Measurements from ENCODE around the gene RSRC2.

Gene RSRC2

DNA sequence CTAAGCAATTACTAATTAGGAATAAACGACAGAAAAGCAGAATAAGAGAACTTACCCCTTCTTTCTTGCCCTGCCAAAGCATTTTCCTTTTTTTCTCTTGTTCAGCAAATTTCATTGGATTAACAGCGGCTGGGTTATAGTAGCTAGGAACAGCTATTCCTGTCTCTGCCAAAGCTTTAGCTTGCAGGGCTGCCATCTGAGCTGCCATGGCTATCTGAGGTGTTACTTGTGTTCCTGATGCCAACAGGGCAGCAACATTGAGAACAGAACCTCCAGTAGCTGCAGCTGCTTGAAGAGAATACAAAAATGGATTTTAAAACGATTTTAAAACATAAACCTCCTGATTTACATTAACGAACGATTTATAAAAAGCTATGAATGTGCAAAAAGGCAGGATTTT is 18.6 kb downstream of the RSRC2 start:
- DNase-seq (no peak), ATAC-seq (ENCODE audit: insufficient read depth, low read depth) (no peak)
- H2AFZ ChIP-seq (ENCODE audit: low read depth, low read length) = no peak overlapping the region
- H3K9ac ChIP-seq (ENCODE audit: low read depth, low read length) = no peak overlapping the region
- peaks cover 53% of the 10 kb centered on the region for H3K79me2 ChIP-seq (ENCODE audit: insufficient read depth, low read length)
- peaks cover 33% of the 10 kb centered on the region for H4K20me1 ChIP-seq (ENCODE audit: insufficient read depth, low read length)
- H3K4me1 ChIP-seq (ENCODE audit: insufficient read depth, low read length) = no peaks in the 10 kb centered on the region
- H3K4me3 ChIP-seq (ENCODE audit: low read depth in 1 of 2, low read length in 2 of 2) = no peak overlapping the region
- no peak overlapping the region for H3K27ac ChIP-seq (ENCODE audit: low read length)
- H3K27me3 ChIP-seq (ENCODE audit: insufficient read depth, low read length, poor library complexity) = no peaks in the 10 kb centered on the region
- H3K9me3 ChIP-seq (ENCODE audit: insufficient read depth, low read length, severe bottlenecking) = no peaks in the 10 kb centered on the region
- H3K36me3 ChIP-seq (ENCODE audit: insufficient read depth, low read length) = peaks cover 99% of the 10 kb centered on the region
- no peak overlapping the region for H3K4me2 ChIP-seq (ENCODE audit: insufficient read depth, low read length)
- TF ChIP-seq EZH2 (IDR thresholded peaks at IDR 0.05; ENCODE audit: borderline replicate concordance, low read depth, low read length, severe bottlenecking) = no peak
- TF ChIP-seq, protein P1, sequence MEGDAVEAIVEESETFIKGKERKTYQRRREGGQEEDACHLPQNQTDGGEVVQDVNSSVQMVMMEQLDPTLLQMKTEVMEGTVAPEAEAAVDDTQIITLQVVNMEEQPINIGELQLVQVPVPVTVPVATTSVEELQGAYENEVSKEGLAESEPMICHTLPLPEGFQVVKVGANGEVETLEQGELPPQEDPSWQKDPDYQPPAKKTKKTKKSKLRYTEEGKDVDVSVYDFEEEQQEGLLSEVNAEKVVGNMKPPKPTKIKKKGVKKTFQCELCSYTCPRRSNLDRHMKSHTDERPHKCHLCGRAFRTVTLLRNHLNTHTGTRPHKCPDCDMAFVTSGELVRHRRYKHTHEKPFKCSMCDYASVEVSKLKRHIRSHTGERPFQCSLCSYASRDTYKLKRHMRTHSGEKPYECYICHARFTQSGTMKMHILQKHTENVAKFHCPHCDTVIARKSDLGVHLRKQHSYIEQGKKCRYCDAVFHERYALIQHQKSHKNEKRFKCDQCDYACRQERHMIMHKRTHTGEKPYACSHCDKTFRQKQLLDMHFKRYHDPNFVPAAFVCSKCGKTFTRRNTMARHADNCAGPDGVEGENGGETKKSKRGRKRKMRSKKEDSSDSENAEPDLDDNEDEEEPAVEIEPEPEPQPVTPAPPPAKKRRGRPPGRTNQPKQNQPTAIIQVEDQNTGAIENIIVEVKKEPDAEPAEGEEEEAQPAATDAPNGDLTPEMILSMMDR (IDR thresholded peaks at IDR 0.05; ENCODE audit: borderline replicate concordance, extremely low read depth, low read length, poor library complexity, severe bottlenecking) = no peak

DNA sequence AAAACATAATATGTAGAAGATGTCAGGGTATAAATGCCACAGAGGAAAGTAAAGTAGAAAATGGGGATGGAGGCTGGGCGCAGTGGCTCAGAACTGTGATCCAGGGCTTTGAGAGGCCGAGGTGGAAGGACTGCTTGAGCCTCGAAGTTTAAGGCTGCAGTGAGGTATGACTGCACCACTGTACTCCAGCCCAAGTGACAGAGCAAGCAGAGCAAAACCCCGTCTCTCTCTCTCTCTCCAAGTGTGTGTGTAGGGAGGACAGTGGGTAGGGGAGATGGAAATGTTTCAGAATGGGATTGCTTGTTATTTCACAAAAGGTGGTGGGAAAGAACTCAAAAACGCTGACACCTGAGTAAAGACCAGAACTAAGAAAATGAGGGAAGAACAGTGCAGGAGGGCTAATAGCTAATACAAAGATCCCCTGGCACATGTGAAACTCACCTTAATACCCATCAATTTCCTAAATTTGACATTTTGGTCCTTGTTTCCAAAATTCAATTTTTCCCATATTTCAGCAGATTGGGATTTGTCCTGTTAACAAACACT is 20.3 kb downstream of the RSRC2 start:
- peaks cover 22% of the 10 kb centered on the region; the same call in 1 of the 2 replicates for H4K20me1 ChIP-seq (ENCODE audit: insufficient read depth, low read length)
- H3K4me1 ChIP-seq (ENCODE audit: insufficient read depth, low read length) = peaks cover 7% of the 10 kb centered on the region
- H2AFZ ChIP-seq (ENCODE audit: low read depth, low read length) = no peak overlapping the region
- H3K4me3 ChIP-seq (ENCODE audit: low read depth in 1 of 2, low read length in 2 of 2) = no peak overlapping the region
- no peak for ATAC-seq (ENCODE audit: insufficient read depth, low read depth)
- TF ChIP-seq, protein P1 (IDR thresholded peaks at IDR 0.05; ENCODE audit: borderline replicate concordance, extremely low read depth, low read length, poor library complexity, severe bottlenecking) = no peak
- TF ChIP-seq EZH2 (IDR thresholded peaks at IDR 0.05; ENCODE audit: borderline replicate concordance, low read depth, low read length, severe bottlenecking) = no peak
- no peak overlapping the region for H3K27ac ChIP-seq (ENCODE audit: low read length)
- H3K9me3 ChIP-seq (ENCODE audit: insufficient read depth, low read length, severe bottlenecking) = no peaks in the 10 kb centered on the region
- H3K9ac ChIP-seq (ENCODE audit: low read depth, low read length) = no peak overlapping the region
- H3K4me2 ChIP-seq (ENCODE audit: insufficient read depth, low read length) = no peak overlapping the region
- no peaks in the 10 kb centered on the region for H3K27me3 ChIP-seq (ENCODE audit: insufficient read depth, low read length, poor library complexity)
- no peak for DNase-seq
- peaks cover 85% of the 10 kb centered on the region for H3K36me3 ChIP-seq (ENCODE audit: insufficient read depth, low read length)
- peaks cover 38% of the 10 kb centered on the region for H3K79me2 ChIP-seq (ENCODE audit: insufficient read depth, low read length)

DNA sequence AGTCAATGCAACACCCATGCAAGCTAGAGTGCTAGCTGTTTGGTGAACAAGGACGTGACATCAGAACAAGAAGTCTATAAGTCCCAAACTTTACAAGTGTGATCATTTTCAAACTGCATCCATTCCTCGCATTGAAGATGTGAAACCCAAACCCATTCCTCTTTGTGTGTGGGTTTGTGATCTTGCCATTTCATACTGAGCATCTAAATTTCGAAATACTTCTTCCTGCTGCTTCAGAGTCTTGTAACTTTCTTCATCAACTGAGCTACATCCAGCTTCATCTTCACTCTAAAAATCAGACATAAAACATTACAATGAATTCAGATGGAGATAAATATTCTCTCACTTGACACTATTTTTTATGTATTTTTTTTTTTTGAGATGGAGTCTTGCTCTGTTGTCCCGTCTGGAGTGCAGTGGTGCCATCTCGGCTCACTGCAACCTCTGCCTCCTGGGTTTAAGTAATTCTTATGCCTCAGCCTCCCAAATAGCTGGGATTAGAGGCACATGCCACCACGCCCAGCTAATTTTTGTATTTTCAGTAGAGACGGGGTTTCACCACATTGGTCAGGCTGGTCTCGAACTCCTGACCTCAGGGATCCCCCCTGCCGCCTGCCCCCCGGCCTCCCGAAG is 21.2 kb downstream of the RSRC2 start:
- Histone ChIP-seq H3K4me1 (ENCODE audit: insufficient read depth, low read length) (peaks cover 13% of the 10 kb centered on the region), H3K9me3 (ENCODE audit: insufficient read depth, low read length, severe bottlenecking) (no peaks in the 10 kb centered on the region), H4K20me1 (ENCODE audit: insufficient read depth, low read length) (peaks cover 17% of the 10 kb centered on the region; the same call in 1 of the 2 replicates), H3K4me3 (ENCODE audit: low read depth in 1 of 2, low read length in 2 of 2) (no peak overlapping the region), H3K4me2 (ENCODE audit: insufficient read depth, low read length) (no peak overlapping the region), H3K36me3 (ENCODE audit: insufficient read depth, low read length) (peaks cover 76% of the 10 kb centered on the region), H3K9ac (ENCODE audit: low read depth, low read length) (no peak overlapping the region), H2AFZ (ENCODE audit: low read depth, low read length) (no peak overlapping the region), H3K79me2 (ENCODE audit: insufficient read depth, low read length) (peaks cover 30% of the 10 kb centered on the region), H3K27me3 (ENCODE audit: insufficient read depth, low read length, poor library complexity) (no peaks in the 10 kb centered on the region), H3K27ac (ENCODE audit: low read length) (no peak overlapping the region)
- ATAC-seq (ENCODE audit: insufficient read depth, low read depth) (no peak), DNase-seq (no peak)
- TF ChIP-seq EZH2 (IDR thresholded peaks at IDR 0.05; ENCODE audit: borderline replicate concordance, low read depth, low read length, severe bottlenecking) = no peak
- TF ChIP-seq, protein P1 (IDR thresholded peaks at IDR 0.05; ENCODE audit: borderline replicate concordance, extremely low read depth, low read length, poor library complexity, severe bottlenecking) = no peak
